NCI-H2227 treated with DMSO at 0.1 percent for 48 hours (cell line): Measurements from ENCODE around the gene PLCH2.

Experiments
- DNase-seq: peaks from one replicate; lab custom pipeline; 2025; lab: John Stamatoyannopoulos, UW

Gene PLCH2

GRCh38 chr1:2462819-2463218 lies 13.3 kb upstream of the PLCH2 start:
- no peak for DNase-seq

DNA sequence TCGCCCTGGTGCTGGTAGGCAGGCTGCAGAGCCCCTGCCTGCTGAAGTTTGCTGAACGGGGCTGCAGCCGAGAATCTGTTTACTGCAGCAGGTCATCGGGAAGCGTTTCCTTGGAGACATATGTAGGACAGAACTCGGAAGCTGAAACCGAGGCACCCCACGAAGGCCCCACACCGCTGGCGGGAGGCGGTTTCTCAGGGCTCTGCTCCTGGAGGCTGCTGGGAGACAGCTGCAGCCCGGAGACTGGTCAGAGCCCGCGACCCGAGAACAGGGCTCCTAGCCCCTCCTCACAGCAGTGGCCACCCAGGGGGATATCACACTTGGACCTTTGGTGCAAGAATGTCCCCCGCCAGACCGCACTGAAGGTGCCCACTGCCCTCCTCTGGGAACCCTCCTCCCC lies 12.7 kb upstream of the PLCH2 start:
- DNase-seq: no peak

DNA sequence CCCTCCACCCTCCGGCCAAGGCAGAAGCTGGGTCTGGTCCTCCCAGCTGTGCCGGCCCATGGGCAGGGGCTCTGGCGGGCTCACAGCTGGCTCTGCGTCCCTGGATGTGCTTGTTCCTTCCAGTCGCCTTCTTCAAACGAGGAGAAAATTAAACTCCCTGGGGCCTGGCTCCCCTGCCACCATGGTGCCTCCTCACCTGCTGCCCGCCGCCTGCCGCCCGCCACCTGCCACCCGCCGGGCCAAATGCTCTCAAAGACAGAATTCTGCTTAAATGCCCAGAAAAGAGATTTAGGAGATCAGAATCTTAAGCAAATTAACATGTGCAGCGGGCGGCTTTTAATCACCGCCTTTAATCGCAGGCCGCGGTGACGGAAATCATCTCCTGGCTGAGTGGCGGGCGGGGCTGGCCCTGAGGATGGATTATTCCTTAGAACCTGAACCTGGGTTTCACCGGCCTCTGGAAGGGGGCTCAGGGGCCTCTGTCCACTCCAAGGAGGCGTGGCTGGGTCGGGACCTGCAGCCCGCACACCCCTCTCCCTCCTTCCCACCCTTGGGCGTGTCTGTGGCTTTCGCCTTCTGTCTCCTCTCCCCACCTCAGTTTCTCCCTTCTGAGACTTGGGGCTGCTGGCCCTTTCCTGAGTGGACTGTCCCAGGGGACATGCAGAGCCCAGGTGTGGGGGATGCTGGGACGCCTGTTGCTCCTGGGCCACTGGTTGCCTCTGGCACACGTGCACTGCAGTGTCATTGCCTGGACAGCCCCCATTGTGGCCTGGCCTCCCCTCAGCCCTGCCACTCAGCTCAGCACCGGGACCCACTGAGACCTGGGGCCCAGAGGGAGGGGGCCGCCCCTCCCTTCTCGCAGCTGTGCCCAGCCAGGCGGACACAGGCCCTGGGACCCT lies 10.5 kb upstream of the PLCH2 start:
- no peak for DNase-seq

DNA sequence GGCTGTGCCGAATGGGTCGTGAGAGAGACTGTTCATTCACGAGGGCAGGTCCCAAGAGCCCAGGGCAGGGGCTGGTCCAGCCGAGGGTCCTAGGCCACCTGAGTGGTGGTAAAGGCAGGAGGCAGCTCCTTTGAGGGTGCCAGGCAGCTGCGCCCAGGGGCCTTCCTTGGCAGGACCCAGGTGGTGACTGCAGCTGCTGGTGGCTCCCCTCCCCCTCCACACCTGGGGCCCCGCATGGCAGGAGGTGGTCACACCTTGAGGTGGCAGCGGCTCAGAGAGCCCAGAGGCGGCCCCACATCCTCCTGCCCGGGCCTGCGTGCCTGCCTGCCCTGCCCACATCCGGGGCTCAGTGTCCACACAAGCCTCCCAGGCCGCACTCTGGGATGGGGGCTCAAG lies 9.8 kb upstream of the PLCH2 start:
- DNase-seq: no peak

- no peak for DNase-seq
These were observed 9.0 kb upstream of the PLCH2 start for GRCh38 chr1:2466958-2467554.

- no peak for DNase-seq
These were observed 8.0 kb upstream of the PLCH2 start for GRCh38 chr1:2468041-2468472.

DNA sequence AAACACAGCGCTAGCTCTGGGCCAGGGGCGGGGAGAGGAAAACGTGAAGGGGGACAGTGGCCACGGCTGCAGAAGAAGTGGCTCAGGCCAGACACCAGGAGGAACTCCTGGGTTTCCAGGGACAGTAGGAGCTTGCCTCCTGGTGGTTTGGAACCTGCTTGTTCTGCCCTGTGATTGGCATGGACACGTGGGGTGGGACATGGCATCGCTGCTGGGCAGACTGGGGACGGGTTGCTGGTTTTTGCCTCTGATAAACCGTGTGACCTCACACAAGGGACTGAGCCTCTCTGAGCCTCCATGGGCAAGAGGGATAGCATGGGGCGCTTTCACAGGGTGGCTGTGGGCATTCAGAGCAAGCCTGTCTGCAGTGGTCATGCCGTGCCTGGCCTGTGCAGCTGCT lies 7.5 kb upstream of the PLCH2 start:
- DNase-seq: no peak

DNA sequence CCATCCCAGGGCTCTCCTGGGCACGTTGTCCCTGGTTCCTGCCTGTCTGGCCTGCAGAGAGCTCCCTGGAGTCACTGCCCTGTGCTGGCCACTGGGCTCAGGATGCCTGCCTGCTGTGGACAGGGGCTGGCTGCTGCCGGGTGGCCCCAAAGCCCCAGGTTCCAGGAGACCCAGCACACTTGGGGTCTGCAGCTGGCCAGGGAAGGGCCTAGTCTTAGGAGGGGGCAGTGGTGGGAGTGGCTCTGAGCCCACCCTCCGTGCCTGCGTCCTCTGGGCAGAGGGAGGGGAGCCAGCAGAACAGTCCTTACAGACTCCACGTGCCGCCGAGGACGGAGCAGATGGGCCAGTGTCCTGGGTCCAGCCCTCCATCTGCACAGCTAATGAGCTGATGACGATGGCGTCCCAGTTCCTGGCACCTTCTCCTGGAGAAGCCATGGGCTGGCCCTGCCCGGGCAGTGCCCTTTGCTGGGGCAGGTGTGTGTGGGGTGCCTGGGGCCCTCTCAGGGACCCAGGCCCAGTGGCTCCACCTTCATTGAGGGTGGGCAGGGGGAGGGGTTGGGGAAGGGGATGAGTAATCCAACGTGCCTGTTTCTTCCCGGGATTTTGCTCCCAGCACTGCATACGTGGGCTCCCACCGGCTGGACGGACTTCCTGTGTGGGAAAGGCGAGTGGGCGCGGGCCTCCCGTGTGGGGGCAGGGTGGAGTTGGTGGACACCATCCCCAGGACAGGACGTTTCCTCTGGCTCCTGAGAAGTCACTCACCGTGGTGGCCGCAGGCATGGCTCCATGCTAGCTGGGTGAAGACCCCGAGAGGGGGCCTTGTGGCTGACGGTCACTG lies 6.8 kb upstream of the PLCH2 start:
- no peak for DNase-seq

- no peak for DNase-seq
These were observed 5.6 kb upstream of the PLCH2 start for GRCh38 chr1:2470290-2471158.

DNA sequence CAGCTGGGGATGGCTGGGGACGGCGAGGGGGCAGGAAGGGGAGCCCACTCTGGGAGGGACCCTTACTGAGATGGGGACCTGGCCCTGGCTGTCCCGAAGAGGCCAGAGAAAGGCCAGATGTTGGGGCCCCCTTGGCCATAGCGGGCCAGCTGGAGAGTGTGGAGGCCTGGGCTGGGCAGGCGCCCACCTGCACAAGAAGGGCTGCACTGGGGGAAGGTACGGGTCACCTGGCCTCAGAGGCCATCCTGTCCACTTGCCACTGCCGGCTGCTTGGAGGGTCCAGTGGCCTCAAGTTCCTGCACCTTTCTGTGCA lies 5.0 kb upstream of the PLCH2 start:
- DNase-seq: no peak

GRCh38 chr1:2471587-2472001 lies 4.5 kb upstream of the PLCH2 start:
- no peak for DNase-seq

DNA sequence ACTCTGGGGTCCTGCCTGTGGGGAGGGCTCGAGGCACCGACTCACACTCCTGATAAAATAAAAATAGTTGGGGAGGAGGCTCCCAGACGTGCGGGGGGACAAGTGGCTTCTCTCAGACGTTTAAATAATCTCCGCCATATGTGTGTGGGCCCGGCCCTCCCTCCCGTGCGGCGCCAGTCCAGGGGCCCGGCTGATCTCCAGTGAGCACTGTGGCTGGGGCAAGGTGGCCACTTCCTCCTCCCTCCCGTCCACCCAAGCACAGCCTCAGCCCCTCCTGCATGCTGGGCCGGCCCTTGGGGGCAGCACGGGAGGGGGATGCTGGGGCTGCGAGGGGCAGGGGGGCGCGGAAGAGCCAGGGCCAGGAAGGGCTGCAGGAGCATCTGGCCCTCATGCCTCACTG lies 4.0 kb upstream of the PLCH2 start:
- DNase-seq: no peak

- no peak for DNase-seq
These were observed 3.4 kb upstream of the PLCH2 start for GRCh38 chr1:2472561-2473177.

DNA sequence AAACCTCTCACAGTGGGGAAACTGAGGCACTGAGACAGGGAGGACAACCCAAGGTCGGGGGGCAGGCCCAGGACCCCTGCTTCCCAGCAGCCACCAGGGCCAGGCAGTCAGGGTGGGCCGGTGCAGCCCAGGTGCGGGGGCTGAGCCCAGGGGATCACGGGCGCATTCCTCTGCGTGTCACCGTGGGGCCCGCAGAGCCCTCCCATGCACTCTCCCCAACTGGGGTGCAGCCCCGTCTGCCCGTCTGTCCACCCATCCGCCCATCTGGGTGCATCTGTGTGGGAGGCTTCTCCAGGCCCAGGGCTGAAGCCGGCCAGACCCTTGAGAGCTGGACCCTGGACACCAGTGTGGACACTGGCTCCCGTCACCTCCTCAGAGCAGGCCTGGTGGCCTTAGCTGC lies 2.9 kb upstream of the PLCH2 start:
- DNase-seq: no peak

DNA sequence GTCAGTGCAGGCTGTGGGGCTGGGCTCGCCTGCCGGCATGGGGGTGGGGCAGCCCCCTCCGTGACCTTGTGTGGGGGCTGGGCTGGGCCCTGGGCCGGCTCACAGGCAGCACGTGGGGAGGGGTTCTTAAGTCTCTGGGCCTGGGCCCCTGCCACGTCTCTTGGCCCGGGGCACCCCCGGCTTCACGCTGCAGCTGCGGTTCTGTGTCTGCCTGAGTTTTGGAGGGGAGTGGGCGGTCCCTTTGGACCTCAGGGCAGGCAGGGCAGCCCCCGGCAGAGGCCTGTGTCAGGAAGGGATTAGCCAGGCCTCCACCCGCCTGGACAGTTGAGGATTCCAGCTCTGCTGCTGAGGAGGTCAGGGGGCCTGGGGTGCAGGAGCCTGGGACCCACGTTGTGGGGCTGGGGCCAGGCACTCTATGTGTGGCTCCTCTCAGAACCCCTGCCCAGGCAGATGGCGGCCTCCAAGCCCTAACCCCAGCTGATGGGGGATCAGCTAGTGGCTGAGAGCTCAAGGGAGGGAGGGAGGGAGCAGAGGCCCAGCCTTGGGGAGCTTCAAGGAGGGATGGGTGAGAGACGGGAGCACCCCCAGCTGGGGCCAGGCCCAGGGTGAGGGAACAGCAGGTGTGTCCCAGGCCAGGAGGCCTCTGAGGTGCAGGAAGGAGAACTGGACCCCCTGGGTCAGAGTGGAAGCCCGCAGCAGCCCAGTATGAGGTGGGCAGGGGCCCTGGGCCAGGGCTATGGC lies 1.8 kb upstream of the PLCH2 start:
- no peak for DNase-seq

DNA sequence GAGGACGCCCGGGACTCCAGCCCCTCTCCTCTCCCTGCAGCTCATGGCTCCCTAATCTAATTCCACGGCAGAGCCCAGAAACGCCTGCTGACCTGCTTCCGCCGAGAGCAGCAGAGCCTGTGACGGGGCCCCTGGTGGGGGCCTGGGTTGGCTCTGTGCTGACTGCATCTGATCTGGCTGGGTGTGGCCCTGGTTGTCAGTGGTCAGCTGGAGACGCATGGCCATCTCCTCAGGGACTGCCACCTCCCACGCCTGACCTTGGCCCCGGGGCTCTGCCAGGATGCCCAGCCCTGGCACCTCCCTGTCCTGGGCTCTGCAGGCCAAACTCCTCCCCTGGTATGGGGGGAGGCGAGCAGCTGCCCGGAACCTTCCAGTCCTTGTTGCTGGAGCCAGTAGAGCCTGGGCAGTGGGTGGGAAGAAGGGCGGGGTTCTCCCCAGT lies 1.1 kb upstream of the PLCH2 start:
- DNase-seq: no peak

- no peak for DNase-seq
These were observed 518 bp upstream of the PLCH2 start for GRCh38 chr1:2475571-2475970.

- DNase-seq: no peak
These were observed 1.2 kb downstream of the PLCH2 start for GRCh38 chr1:2477309-2477708.

- DNase-seq: no peak
These were observed 1.9 kb downstream of the PLCH2 start for GRCh38 chr1:2477791-2478499.

GRCh38 chr1:2479186-2479585 lies 3.1 kb downstream of the PLCH2 start:
- DNase-seq: no peak
